ENCODE measurements around the gene ZNF500.

ZNF500 gene

DNA sequence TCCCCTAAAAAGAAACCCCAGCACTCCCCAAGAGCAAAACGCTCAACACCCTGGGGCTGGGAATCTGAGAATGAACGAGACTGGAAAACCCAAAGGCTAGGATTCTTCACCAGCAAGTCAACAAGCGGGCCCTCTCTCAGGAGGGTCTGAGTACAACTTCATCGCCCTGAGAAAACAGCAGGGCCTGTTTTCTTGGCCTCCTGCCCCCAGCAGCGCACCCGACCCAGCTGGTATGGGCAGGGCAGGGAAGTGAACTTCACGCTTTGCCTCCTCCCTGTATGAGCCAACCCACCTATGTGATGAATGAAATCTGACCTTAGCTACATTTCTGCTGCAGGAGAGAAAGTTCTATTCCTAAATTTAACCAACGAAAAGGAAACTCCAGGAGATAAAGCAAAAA lies 62.5 kb downstream of the ZNF500 start:
- DNase-seq (ENCODE audit: low spot score), result no peak

- DNase-seq (ENCODE audit: low spot score), result no peak
These were observed 63.1 kb downstream of the ZNF500 start for GRCh38 chr16:4703906-4704305.

DNA sequence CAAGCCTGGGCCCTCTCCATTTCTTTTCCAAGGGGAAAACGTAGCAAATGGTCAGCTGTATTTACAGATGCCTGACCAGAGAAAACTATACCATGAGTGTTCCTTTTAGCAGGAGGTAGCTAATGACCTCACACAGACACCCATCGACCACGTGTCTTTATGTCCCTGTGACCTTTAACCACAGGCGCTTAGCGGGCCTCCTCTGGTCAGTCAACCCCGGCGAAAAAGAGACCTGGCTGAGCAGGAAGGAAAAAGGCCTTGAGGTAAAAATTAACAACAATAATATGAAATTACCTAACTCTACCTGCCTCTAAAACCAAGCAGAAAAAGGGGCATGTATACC lies 64.5 kb downstream of the ZNF500 start:
- DNase-seq (ENCODE audit: low spot score), result no peak

- DNase-seq (ENCODE audit: low spot score), result no peak
These were observed 65.0 kb downstream of the ZNF500 start for GRCh38 chr16:4701791-4702465.

DNA sequence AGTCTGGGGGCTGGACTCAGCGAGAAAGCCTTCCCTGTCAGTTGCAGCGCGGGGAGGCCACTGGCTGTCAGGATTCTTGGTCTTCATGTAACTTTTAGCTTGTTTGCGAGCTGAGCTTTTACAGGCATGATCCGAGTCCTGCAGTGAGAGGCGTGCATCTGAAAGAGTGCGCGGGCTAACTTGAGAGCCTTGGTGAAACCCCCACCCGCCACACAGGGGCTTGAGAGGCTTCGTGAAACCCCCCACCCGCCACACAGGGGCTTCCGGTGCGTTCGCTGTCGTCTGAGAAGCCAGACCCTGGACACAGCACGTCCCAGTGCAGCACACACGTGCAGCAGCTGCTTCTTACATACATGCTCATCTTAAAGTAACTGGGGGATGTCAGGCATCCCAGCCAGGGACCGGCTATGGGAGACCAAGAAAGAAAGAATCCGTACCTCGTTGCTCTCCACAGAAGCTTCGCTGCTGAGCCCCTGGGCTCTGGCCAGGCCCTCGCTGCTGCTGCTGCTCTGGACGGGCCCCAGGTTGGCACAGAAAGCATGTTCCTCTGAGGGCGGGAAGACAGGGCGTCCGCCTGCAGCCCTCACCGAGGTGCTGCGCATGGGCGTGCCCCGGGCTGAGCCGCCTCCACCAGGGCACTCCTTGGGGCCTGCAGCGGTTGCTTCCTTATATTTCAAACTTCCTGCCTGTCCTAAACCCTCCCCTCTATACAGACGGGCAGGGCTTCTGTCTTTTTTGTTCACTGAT lies 65.8 kb downstream of the ZNF500 start:
- no peak for DNase-seq (ENCODE audit: low spot score)

GRCh38 chr16:4700380-4700996 lies 66.5 kb downstream of the ZNF500 start:
- DNase-seq (ENCODE audit: low spot score), result peak; percentile 5

DNA sequence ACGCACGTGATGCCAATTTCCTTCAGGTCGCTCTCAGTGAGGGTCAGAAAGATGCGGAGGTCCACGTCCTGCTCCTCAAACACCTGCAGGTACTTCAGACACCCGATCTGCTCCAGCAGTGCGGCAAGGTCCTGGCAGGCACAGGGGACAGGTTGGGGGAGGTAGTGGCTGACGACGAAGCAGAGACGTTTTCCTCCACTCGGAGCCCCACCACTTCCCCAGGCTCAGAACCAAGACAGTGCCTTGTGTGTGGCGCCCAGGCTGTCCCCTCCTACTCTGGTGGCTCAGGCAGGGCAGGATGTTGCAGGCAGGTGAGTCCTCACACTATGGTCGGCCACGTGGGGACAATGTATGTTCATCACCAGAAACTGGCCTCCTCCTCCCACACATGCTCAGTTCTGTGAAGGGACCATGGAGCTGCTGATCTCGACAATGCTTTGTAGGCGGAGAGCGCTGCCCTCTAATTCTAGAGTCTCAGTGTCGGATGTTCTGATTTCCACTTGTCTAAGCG lies 67.9 kb downstream of the ZNF500 start:
- DNase-seq (ENCODE audit: low spot score), result no peak

DNA sequence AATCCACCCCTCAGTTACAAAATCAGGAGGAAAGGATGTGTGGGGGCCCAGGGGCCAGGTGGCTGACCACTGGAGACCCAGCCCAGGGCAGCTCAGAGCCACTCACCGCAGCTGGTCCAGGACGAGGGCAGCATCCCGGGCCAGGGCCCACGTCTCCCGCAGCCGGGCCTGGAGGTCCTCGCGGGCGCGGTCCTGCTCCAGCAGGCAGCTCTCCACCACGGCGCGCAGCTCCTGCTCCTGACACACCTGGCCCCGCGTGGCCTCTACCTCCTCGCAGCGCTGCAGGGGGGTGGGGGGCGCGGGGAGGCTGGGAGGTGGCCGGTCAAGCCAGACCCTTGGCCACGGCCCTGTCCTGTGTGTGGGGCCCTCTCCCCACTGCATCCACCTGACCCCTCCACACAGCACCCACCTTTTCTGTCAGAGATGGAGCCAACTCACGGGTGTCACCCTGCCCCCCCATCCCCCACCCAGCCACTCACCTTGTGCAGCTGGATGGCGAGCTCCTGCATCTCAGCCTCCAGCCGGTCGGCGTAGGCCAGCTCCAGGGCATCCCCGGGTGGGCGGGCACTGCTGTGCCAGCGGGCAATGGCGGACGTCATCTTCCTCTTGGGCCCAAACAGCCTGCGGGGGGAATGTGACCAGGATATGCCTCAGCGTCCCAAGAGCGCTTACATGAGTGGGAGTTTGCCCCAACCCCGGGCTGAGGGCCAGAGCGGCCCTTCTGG lies 68.5 kb downstream of the ZNF500 start:
- no peak for DNase-seq (ENCODE audit: low spot score)

Data from AG08396 (cell line).